Loucy (cell line): ENCODE data around the gene CGREF1.
A peak's percentile ranks its signal among the peaks of the same experiment; 100 is the strongest.

Experiments
- H2AFZ ChIP-seq: fragments of 200-600 bp; sonication (generic); 2 replicates; pipeline ENCODE4 v1.6.0; 2016; ENCODE audit warnings: antibody characterized with exemption, mild to moderate bottlenecking, low read length, moderate library complexity
- H3F3A ChIP-seq: fragments of 200-600 bp; 2 replicates; pipeline ENCODE4 v1.6.0; 2016; ENCODE audit warnings: antibody characterized with exemption, low read depth, mild to moderate bottlenecking
- H3K27me3 ChIP-seq: fragments of 200-600 bp; sonication (generic); 2 replicates; pipeline ENCODE4 v1.6.1; 2014; ENCODE audit warnings: low read length, mild to moderate bottlenecking; ENCODE audit not compliant: insufficient read depth, poor library complexity, severe bottlenecking
- H3K36me3 ChIP-seq: fragments of 200-600 bp; sonication (generic); 2 replicates; pipeline ENCODE4 v1.6.1; 2016; ENCODE audit warnings: low read length; ENCODE audit not compliant: insufficient read depth
- H3K4me1 ChIP-seq: fragments of 200-600 bp; sonication (generic); 2 replicates; pipeline ENCODE4 v1.5.1; 2014; ENCODE audit warnings: low read length, mild to moderate bottlenecking; ENCODE audit not compliant: insufficient read depth, poor library complexity, severe bottlenecking
- H3K4me2 ChIP-seq: fragments of 200-600 bp; sonication (generic); 2 replicates; pipeline ENCODE4 v1.6.0; 2014; ENCODE audit warnings: antibody characterized with exemption, low read length, low read depth, mild to moderate bottlenecking; ENCODE audit not compliant: poor library complexity, severe bottlenecking
- H3K4me3 ChIP-seq: fragments of 200-600 bp; sonication (generic); 2 replicates; pipeline ENCODE4 v1.5.1; 2014; ENCODE audit warnings: low read length, mild to moderate bottlenecking, mixed read lengths; ENCODE audit not compliant: poor library complexity, severe bottlenecking
- H3K79me2 ChIP-seq: fragments of 200-600 bp; sonication (generic); 2 replicates; pipeline ENCODE4 v1.6.1; 2014; ENCODE audit warnings: low read length; ENCODE audit not compliant: insufficient read depth
- H3K9ac ChIP-seq: fragments of 200-600 bp; sonication (generic); 2 replicates; pipeline ENCODE4 v1.6.0; 2014; ENCODE audit warnings: mild to moderate bottlenecking, low read depth, low read length, moderate library complexity; ENCODE audit not compliant: poor library complexity, severe bottlenecking
- H3K9me2 ChIP-seq: fragments of 200-600 bp; sonication (generic); replicated peaks from 2 replicates; pipeline ENCODE4 v1.6.1; 2016; ENCODE audit warnings: low read depth, low read length, mixed read lengths
- H3K9me3 ChIP-seq: fragments of 200-600 bp; sonication (generic); 2 replicates; pipeline ENCODE4 v1.6.1; 2014; ENCODE audit warnings: mild to moderate bottlenecking, antibody characterized with exemption, low read length, low read depth; ENCODE audit not compliant: insufficient read depth
- H4K20me1 ChIP-seq: fragments of 200-600 bp; sonication (generic); 2 replicates; pipeline ENCODE4 v1.6.0; 2014; ENCODE audit warnings: antibody characterized with exemption, low read length, mild to moderate bottlenecking; ENCODE audit not compliant: insufficient read depth, poor library complexity, severe bottlenecking
- EZH2phosphoT487 ChIP-seq: fragments of 200-600 bp; IDR thresholded peaks from 2 replicates; pipeline ENCODE4 v1.6.1; 2018; ENCODE audit warnings: antibody characterized with exemption, mild to moderate bottlenecking, moderate library complexity, borderline replicate concordance
- TF ChIP-seq, protein P1 (sequence below): fragments of 200-600 bp; sonication (generic); conservative IDR thresholded peaks from 2 replicates; pipeline ENCODE4 v1.5.1; 2014; ENCODE audit warnings: mild to moderate bottlenecking, antibody characterized with exemption, low read length

Gene CGREF1

GRCh38 chr2:27085673-27086089 lies 33.2 kb downstream of the CGREF1 start:
- H3F3A ChIP-seq: peaks cover 7% of the 10 kb centered on the region; the same call in 1 of the 2 replicates
- peak overlapping the region; percentile 78 for H3K4me3 ChIP-seq
- peak overlapping the region; percentile 79 for H3K9ac ChIP-seq
- no peak for TF ChIP-seq EZH2phosphoT487
- TF ChIP-seq, protein P1, sequence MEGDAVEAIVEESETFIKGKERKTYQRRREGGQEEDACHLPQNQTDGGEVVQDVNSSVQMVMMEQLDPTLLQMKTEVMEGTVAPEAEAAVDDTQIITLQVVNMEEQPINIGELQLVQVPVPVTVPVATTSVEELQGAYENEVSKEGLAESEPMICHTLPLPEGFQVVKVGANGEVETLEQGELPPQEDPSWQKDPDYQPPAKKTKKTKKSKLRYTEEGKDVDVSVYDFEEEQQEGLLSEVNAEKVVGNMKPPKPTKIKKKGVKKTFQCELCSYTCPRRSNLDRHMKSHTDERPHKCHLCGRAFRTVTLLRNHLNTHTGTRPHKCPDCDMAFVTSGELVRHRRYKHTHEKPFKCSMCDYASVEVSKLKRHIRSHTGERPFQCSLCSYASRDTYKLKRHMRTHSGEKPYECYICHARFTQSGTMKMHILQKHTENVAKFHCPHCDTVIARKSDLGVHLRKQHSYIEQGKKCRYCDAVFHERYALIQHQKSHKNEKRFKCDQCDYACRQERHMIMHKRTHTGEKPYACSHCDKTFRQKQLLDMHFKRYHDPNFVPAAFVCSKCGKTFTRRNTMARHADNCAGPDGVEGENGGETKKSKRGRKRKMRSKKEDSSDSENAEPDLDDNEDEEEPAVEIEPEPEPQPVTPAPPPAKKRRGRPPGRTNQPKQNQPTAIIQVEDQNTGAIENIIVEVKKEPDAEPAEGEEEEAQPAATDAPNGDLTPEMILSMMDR: peak; percentile 42
- no peaks in the 10 kb centered on the region for H3K36me3 ChIP-seq
- H3K27me3 ChIP-seq: no peaks in the 10 kb centered on the region
- H3K4me1 ChIP-seq: peaks cover 50% of the 10 kb centered on the region
- no peaks in the 10 kb centered on the region for H4K20me1 ChIP-seq
- peak overlapping the region; percentile 69 for H3K4me2 ChIP-seq
- no peaks in the 10 kb centered on the region for H3K9me3 ChIP-seq
- peak overlapping the region; percentile 76; the same call in 1 of the 2 replicates for H2AFZ ChIP-seq
- peaks cover 21% of the 10 kb centered on the region; the same call in 1 of the 2 replicates for H3K79me2 ChIP-seq
- no peaks in the 10 kb centered on the region for H3K9me2 ChIP-seq

DNA sequence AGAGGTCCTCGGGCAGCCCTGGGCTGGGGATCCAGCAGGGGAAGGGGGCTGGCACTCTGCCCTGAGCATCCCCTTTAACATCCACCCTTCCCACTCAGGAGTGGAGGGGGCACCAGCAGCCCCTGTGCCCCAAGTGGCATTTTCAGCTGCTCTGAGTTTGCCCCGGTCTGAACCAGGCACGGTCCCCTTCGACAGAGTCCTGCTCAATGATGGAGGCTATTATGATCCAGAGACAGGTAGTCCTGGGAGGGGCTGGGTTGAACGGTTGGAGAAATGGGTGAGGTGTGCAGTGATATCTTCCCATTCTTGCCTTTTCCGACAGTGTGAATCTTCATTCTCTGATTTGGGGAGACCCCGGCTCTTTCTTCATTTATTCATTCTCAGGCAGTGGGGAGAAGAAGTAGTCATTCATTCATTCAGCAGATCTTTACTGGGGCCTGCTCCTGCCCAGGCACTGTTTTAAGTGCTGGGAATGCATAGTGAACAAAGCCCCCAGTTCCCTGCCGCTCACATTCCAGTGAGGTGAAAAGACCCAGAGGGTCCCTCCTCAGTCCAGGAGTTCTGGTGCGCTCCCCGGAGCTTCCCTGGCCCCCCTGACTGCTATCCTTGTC lies 33.8 kb downstream of the CGREF1 start:
- peak overlapping the region; percentile 79 for H3K9ac ChIP-seq
- no peak overlapping the region for H2AFZ ChIP-seq
- no peaks in the 10 kb centered on the region for H4K20me1 ChIP-seq
- H3K9me3 ChIP-seq: no peaks in the 10 kb centered on the region
- H3K9me2 ChIP-seq: no peaks in the 10 kb centered on the region
- no peak for TF ChIP-seq EZH2phosphoT487
- TF ChIP-seq, protein P1: no peak
- H3K36me3 ChIP-seq: no peaks in the 10 kb centered on the region
- peaks cover 7% of the 10 kb centered on the region; the same call in 1 of the 2 replicates for H3F3A ChIP-seq
- H3K4me1 ChIP-seq: peaks cover 53% of the 10 kb centered on the region
- H3K79me2 ChIP-seq: peaks cover 21% of the 10 kb centered on the region; the same call in 1 of the 2 replicates
- peak overlapping the region; percentile 69 for H3K4me2 ChIP-seq
- peak overlapping the region; percentile 78 for H3K4me3 ChIP-seq
- no peaks in the 10 kb centered on the region for H3K27me3 ChIP-seq

DNA sequence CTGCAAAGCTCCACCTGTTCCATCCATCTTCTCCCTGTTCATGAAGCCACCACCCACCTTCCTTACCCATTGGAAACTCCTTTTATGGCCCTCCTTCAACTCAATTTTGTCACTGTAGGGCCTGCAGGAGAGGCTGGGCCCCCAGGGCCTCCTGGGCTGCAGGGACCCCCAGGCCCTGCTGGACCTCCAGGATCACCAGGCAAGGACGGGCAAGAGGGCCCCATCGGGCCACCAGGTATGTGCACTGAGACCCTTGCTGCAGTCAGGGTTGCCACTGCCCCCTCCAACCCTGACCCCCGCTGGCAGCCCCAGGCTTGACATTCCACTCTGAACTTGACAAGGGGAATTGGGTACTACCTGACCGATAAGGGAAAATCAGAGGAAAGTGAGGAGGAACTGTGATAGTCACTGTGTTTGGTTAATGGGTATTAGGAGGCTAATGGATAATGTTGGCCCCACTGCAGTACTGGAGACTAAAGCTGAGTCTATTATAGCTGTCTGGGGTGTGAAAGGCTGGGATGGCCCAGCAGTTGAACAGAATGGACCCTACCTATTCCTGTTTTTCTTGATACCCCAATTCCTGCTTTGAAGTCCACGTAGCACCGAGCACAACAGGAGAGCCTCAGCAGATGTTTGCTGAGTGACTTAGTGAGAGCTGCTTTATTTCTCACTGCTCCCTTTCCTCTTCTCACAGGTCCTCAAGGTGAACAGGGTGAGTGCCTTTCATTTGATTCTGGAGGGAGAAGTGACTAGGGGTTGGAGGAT lies 34.4 kb downstream of the CGREF1 start:
- no peaks in the 10 kb centered on the region for H3K36me3 ChIP-seq
- peak overlapping the region; percentile 69 for H3K4me2 ChIP-seq
- peaks cover 21% of the 10 kb centered on the region; the same call in 1 of the 2 replicates for H3K79me2 ChIP-seq
- TF ChIP-seq, protein P1: 0 out of 2 replicates have a peak, but pooled peaks have one; percentile 13
- no peak for TF ChIP-seq EZH2phosphoT487
- no peak overlapping the region for H3K9ac ChIP-seq
- peaks cover 53% of the 10 kb centered on the region for H3K4me1 ChIP-seq
- no peak overlapping the region for H2AFZ ChIP-seq
- H4K20me1 ChIP-seq: no peaks in the 10 kb centered on the region
- H3K4me3 ChIP-seq: no peak overlapping the region
- peaks cover 7% of the 10 kb centered on the region; the same call in 1 of the 2 replicates for H3F3A ChIP-seq
- no peaks in the 10 kb centered on the region for H3K9me2 ChIP-seq
- H3K9me3 ChIP-seq: no peaks in the 10 kb centered on the region
- H3K27me3 ChIP-seq: no peaks in the 10 kb centered on the region
